RPMI7951 (cell line): ENCODE data around the gene DDIAS. TPM values are rescaled to one million over a fixed set of nuclear protein-coding genes. Genes with fewer than 3 reads are reported as not detected.
"Not testable (repeated sequence)": the region's sequence is repeated elsewhere in the genome, so short reads cannot be mapped to it uniquely, and the experiment has no call there.

ENCODE experiments used
- DNase-seq: peaks from one replicate; pipeline ENCODE4 v3.0.0-alpha.2; 2012; ENCODE audit warnings: low read depth
- total RNA-seq: library from RNA; depleted of rRNA; stranded (reverse); fragments of >200 nt; shearing (Covaris generic); gene quantifications from 2 replicates; pipeline ENCODE4 v1.2.3, GENCODE V29; 2014

DDIAS gene
- total RNA-seq, 1 experiment from 2014 or later = 25.1 TPM

- DNase-seq = not testable (repeated sequence)
Observed at GRCh38 chr11:82922396-82923173, 21.0 kb downstream of the DDIAS start.

- no peak for DNase-seq
Observed at GRCh38 chr11:82924522-82925224, 23.1 kb downstream of the DDIAS start.

GRCh38 chr11:82927264-82927880 is 25.8 kb downstream of the DDIAS start:
- DNase-seq = peak; percentile 60

- DNase-seq = no peak
Observed at GRCh38 chr11:82929121-82929520, 27.6 kb downstream of the DDIAS start.

- DNase-seq = no peak
Observed at GRCh38 chr11:82930229-82930628, 28.7 kb downstream of the DDIAS start.

- no peak for DNase-seq
Observed at GRCh38 chr11:82930734-82931133, 29.2 kb downstream of the DDIAS start.

GRCh38 chr11:82932564-82932963 is 31.0 kb downstream of the DDIAS start:
- DNase-seq = no peak

- DNase-seq = no peak
Observed at GRCh38 chr11:82936261-82936660, 34.7 kb downstream of the DDIAS start.

- DNase-seq = no peak
Observed at GRCh38 chr11:82937554-82937953, 36.0 kb downstream of the DDIAS start.

- no peak for DNase-seq
Observed at GRCh38 chr11:82939456-82939855, 37.9 kb downstream of the DDIAS start.

- no peak for DNase-seq
Observed at GRCh38 chr11:82942376-82942775, 40.8 kb downstream of the DDIAS start.

GRCh38 chr11:82943430-82943829 is 41.9 kb downstream of the DDIAS start:
- not testable (repeated sequence) for DNase-seq

GRCh38 chr11:82944198-82944597 is 42.7 kb downstream of the DDIAS start:
- no peak for DNase-seq

- DNase-seq = not testable (repeated sequence)
Observed at GRCh38 chr11:82945041-82945440, 43.5 kb downstream of the DDIAS start.

- no peak for DNase-seq
Observed at GRCh38 chr11:82945682-82946081, 44.1 kb downstream of the DDIAS start.

- DNase-seq = no peak
Observed at GRCh38 chr11:82949352-82949751, 47.8 kb downstream of the DDIAS start.

GRCh38 chr11:82950502-82950901 is 49.0 kb downstream of the DDIAS start:
- not testable (repeated sequence) for DNase-seq

- DNase-seq = not testable (repeated sequence)
Observed at GRCh38 chr11:82955736-82956453, 54.4 kb downstream of the DDIAS start.

- no peak for DNase-seq
Observed at GRCh38 chr11:82959987-82960778, 58.6 kb downstream of the DDIAS start.

- no peak for DNase-seq
Observed at GRCh38 chr11:82960779-82961143, 59.2 kb downstream of the DDIAS start.

- DNase-seq = not testable (repeated sequence)
Observed at GRCh38 chr11:82962021-82962420, 60.5 kb downstream of the DDIAS start.
